ENCODE results near the gene SLC6A17.

GRCh38 chr1:110205591-110206155 is 55.4 kb downstream of the SLC6A17 start:
- TF ChIP-seq, protein P1, sequence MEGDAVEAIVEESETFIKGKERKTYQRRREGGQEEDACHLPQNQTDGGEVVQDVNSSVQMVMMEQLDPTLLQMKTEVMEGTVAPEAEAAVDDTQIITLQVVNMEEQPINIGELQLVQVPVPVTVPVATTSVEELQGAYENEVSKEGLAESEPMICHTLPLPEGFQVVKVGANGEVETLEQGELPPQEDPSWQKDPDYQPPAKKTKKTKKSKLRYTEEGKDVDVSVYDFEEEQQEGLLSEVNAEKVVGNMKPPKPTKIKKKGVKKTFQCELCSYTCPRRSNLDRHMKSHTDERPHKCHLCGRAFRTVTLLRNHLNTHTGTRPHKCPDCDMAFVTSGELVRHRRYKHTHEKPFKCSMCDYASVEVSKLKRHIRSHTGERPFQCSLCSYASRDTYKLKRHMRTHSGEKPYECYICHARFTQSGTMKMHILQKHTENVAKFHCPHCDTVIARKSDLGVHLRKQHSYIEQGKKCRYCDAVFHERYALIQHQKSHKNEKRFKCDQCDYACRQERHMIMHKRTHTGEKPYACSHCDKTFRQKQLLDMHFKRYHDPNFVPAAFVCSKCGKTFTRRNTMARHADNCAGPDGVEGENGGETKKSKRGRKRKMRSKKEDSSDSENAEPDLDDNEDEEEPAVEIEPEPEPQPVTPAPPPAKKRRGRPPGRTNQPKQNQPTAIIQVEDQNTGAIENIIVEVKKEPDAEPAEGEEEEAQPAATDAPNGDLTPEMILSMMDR (IDR thresholded peaks at IDR 0.05; ENCODE audit: low read depth, low read length), result no peak
- TF ChIP-seq EZH2phosphoT487 (IDR thresholded peaks at IDR 0.05; ENCODE audit: low read depth), result no peak
